GM12865 (cell line): ENCODE data around the gene CASZ1.

ENCODE experiments used
- DNase-seq: peaks from one replicate; pipeline ENCODE4 v3.0.0; 2010; ENCODE audit warnings: low read depth
- H3K4me3 ChIP-seq: 2 replicates; pipeline ENCODE4 v1.5.1; 2011; ENCODE audit warnings: mild to moderate bottlenecking, low read depth, low read length, control low read depth
- TF ChIP-seq, protein P1 (sequence below): IDR thresholded peaks from 2 replicates; pipeline ENCODE4 v1.5.1; 2011; ENCODE audit warnings: low read length, control low read depth, low read depth, inconsistent platforms; ENCODE audit not compliant: insufficient read depth; ENCODE audit errors: missing control alignments

CASZ1 gene

DNA sequence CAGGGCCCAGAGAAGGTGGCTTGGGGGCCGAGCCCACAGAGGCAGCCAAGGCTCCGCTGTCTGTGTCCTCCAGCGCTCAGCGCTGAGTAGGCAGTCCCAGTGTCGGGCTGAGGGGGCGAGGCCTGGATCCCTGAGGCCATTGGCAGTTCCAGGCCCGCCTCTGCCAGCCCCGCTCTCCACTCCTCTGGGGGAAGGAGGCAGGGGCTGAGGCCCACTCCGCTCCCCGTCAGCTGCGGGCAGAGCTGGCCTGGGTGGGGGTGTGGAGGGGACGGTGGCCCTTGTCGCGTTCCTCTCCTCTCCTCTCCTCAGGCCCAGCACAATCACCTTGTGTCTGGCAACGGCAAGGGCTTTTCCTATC, 132.8 kb downstream of the CASZ1 start:
- H3K4me3 ChIP-seq = no peak overlapping the region
- TF ChIP-seq, protein P1, sequence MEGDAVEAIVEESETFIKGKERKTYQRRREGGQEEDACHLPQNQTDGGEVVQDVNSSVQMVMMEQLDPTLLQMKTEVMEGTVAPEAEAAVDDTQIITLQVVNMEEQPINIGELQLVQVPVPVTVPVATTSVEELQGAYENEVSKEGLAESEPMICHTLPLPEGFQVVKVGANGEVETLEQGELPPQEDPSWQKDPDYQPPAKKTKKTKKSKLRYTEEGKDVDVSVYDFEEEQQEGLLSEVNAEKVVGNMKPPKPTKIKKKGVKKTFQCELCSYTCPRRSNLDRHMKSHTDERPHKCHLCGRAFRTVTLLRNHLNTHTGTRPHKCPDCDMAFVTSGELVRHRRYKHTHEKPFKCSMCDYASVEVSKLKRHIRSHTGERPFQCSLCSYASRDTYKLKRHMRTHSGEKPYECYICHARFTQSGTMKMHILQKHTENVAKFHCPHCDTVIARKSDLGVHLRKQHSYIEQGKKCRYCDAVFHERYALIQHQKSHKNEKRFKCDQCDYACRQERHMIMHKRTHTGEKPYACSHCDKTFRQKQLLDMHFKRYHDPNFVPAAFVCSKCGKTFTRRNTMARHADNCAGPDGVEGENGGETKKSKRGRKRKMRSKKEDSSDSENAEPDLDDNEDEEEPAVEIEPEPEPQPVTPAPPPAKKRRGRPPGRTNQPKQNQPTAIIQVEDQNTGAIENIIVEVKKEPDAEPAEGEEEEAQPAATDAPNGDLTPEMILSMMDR = no peak
- no peak for DNase-seq

DNA sequence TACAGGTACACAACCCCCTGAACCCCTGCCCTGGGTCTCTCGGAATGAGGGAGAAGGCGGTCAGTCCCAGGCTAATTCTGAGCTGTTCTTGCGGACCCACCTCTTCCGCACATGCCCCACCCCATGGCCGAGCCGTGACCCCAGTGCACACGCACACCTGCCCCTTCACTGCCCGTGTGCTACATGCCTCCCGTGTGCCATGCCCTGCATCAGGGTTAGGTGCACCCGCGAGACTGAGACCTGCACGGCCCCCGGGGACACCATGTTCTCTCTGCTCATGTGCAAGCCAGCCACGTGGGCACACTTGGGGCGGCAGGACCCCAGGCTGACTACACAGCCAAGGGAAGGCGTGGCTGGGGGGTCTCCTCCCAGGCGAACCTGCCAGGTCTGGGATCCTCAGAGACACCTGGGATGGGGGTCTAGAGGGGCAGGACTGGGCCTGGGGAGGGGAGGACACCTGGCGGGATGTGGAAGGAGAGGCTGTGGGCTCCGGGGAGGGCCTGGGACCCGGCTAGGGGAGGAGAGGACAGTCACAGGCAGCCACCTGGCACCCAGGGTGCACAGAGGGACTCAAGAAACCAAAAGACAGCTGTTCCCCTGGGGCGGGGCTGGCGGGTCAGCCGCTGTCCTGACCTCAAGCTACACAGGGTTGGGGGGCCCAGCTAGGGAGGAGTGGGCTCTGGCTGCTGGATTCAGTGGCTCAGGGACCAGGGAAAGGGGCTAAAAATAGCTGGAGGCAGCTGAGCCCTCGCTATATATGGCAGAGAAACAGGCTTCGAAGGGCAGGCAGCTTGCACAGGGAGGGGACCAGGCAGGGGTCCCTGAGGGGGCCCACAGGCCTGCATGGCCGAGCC, 133.4 kb downstream of the CASZ1 start:
- H3K4me3 ChIP-seq = no peak overlapping the region
- TF ChIP-seq, protein P1 = no peak
- no peak for DNase-seq

DNA sequence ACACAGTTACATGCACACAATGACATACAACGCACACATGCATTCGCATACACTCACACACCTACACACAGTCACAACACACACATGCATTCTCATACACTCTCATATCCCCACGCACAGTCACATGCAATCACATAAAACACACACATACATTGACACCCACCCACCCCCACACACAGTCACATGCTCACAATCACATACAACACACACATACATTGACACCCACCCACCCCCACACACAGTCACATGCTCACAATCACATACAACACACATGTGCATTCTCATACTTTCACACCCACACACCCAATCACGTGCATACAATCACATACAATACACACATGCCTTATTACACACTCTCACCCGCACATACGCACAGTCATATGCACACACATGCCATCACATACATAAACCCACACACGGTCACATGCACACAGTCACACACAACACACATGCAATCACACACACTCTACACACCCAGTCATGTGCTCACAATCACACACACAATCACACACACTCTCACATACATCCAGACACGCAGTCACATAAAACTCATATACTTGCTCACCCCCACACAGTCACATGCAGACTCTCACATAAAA, 134.3 kb downstream of the CASZ1 start:
- DNase-seq = no peak
- TF ChIP-seq, protein P1 = no peak
- no peak overlapping the region for H3K4me3 ChIP-seq

DNA sequence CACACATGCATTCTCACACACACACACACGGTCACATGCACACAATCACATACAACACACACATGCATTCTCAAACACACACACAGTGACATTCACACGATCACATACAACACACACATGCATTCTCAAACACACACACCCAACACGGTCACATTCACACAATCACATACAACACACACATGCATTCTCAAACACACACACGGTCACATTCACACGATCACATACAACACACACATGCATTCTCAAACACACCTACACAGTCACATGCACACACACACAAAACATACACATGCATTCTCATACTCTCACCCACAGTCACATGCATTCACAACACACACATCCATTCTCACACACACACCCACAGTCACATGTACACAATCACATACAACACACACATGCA, 135.0 kb downstream of the CASZ1 start:
- no peak for DNase-seq
- H3K4me3 ChIP-seq = no peak overlapping the region
- TF ChIP-seq, protein P1 = no peak

DNA sequence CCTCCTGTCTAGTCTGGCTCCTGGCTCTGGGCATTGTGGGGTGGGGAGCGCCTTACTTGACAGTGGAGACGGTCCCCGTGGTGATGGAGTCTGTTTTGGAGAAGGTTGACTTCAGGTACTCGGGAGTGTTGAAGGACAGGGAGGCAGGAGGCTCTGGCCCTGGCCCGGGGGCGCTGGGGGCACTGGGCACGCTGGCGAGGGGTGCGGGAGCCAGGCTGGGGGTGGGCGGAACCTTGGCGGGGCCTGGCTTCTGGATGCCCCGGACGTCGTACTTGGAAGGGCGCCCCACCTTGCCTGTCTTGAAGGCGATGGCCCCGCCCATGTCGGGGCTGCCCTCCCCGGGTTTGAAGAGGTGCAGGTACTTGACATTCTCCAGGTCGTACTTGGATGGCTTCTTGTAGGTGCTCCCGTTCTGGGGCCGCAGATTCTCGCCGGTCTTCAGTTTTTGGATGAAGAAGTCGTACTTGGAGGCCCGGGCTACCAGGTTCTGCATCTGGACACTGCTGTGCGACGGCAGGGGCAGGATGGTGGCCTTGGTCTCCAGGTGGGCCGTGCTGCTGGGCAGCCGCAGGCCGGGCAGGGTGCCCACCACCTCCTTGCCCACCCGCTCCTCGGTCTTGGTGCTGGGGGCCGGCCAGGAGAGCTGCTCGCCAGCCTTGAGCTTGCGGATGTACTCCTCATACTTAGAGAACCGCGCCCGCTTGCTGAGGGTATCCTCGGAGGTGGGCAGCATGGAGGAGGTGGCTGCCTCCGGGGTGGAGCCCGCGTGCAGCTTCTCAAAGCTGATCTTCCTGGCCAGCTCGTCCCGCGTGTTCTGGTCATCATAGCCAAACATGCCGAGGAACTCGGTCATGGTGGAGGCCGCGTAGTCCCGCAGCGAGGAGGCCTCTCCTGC, 136.6 kb downstream of the CASZ1 start:
- DNase-seq = no peak
- TF ChIP-seq, protein P1 = no peak
- H3K4me3 ChIP-seq = no peak overlapping the region

DNA sequence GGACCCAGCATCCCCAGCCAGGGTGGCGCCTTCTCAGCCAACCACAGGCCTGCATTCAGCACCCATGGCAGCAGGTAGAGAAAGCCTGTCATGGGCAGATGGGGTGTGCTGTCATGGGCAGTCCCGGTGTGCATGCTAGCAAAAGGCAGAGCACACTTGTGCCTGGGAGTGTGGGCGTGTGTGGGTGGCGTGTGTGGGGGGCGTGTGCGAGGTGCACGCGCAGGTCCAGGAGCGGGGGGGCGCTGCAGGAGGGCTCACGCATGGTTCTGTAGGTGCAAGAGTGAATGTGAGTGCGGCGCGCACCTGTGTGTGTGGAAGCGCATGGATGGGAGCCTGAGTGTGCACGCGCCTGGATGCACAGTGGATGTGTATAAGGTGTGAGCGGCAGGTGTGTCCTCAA, 137.2 kb downstream of the CASZ1 start:
- H3K4me3 ChIP-seq = no peak overlapping the region
- TF ChIP-seq, protein P1 = no peak
- DNase-seq = no peak
